Activated naive CD8-positive, alpha-beta T cell (primary cell): Measurements from ENCODE around the gene TMEM52.
"Not testable (repeated sequence)": the region's sequence is repeated elsewhere in the genome, so short reads cannot be mapped to it uniquely, and the experiment has no call there.

Experiments
- H3K27ac Mint-ChIP-seq: one replicate; pipeline ENCODE4 v1.8.0; 2021; ENCODE audit warnings: mixed read lengths
- H3K27me3 Mint-ChIP-seq: one replicate; pipeline ENCODE4 v1.8.0; 2021; ENCODE audit warnings: mixed read lengths
- H3K36me3 Mint-ChIP-seq: one replicate; pipeline ENCODE4 v1.8.0; 2021; ENCODE audit warnings: mixed read lengths
- H3K4me1 Mint-ChIP-seq: one replicate; pipeline ENCODE4 v1.8.0; 2021; ENCODE audit warnings: low read depth, mixed read lengths
- H3K4me3 Mint-ChIP-seq: one replicate; pipeline ENCODE4 v1.8.0; 2021; ENCODE audit warnings: mild to moderate bottlenecking, mixed read lengths
- H3K9me3 Mint-ChIP-seq: one replicate; pipeline ENCODE4 v1.8.0; 2021; ENCODE audit warnings: low read depth, mixed read lengths

TMEM52 gene

DNA sequence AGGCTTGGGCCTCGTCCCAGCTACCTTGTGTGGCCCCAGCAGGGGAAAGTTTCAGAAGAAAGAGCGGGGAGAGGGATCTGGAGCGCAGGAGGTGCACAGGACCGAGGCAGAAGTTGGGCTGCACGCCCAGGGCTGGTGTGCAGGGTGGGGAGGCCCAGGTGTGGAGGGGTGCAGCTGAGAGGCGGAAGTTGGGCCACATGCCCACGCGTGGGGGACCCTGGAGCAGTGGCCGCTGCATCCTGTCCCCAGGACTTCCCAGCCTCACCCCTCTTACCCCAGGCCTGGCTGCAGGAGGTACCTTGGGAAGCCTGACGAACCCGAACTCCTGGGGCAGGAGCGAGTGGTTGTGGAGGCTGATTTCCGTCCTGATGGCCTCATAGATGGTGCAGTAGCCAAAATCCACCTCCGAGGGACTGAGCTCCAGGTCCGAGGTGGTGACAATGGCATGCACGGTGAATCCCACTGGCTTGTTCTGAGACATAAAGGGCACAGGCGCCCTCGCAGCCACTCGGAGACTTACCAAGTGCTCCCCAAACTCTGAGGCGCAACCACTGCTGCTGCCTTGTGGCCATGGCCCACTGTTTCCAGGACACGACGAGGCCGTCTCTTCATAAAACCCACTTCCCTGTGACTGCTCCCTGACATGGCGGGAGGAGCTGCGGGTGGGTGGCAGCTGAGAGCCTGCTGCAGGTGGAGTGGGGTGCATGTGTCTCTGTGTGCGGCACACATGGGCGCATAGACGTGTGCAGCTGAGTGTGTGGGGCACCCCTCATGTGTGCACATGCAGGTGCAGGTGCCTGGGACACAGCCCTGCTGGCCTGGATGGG is 20.4 kb upstream of the TMEM52 start:
- peaks cover 2% of the 10 kb centered on the region for H3K27me3 Mint-ChIP-seq
- no peak overlapping the region for H3K4me3 Mint-ChIP-seq
- H3K9me3 Mint-ChIP-seq, result no peaks in the 10 kb centered on the region
- peaks cover 4% of the 10 kb centered on the region for H3K4me1 Mint-ChIP-seq
- H3K27ac Mint-ChIP-seq, result no peak overlapping the region
- no peaks in the 10 kb centered on the region for H3K36me3 Mint-ChIP-seq

DNA sequence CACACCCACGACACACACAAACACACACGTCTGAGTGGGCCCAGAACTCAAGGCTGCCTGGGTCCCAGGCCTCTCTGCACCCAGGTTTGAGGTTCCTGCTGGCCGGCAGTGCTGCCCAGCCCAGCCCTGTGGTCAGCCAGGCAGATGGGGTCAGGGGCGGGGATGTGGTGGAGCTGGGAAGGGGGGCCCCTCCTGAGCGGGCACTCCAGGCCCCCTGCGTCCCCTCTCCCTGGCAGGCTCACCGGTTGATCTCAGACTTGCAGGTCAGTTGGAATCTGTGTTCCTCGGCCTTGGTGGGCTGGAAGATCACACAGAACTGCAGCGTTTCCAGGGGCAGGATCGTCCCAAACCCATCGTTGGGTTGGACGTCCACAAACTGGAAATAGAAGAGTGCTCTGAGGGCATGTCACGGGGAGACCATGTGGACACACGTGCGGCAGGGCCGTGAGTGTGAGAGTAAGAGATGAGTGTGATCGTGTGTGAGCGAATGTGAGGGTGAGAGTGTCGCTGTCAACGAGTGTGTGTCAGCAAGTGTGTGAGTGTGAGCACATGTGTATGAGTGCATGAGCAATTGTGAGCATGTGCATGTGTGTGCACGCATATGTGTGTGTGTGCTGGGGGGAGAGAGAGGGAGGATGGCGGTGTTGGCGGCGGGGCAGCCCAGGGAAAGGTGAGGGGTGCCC is 19.7 kb upstream of the TMEM52 start:
- Mint-ChIP-seq H3K27me3 (peaks cover 2% of the 10 kb centered on the region), H3K36me3 (no peaks in the 10 kb centered on the region), H3K4me3 (no peak overlapping the region), H3K4me1 (peaks cover 2% of the 10 kb centered on the region), H3K9me3 (no peaks in the 10 kb centered on the region), H3K27ac (no peak overlapping the region)

DNA sequence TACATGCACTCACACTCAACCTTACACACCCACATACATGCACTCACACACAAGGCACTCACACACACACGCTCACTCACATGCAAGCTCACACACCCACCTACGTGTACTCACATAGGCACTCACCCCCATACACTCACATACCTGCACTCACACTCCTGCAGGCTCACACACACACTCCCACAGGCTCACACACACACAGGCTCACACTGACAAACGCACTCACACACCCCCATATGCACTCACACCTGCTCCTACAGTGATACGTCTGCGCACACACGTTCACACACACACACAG is 19.1 kb upstream of the TMEM52 start:
- H3K27ac Mint-ChIP-seq, result no peak overlapping the region
- no peaks in the 10 kb centered on the region for H3K36me3 Mint-ChIP-seq
- H3K4me3 Mint-ChIP-seq, result no peak overlapping the region
- H3K9me3 Mint-ChIP-seq, result no peaks in the 10 kb centered on the region
- peaks cover 2% of the 10 kb centered on the region for H3K4me1 Mint-ChIP-seq
- H3K27me3 Mint-ChIP-seq, result peaks cover 2% of the 10 kb centered on the region

DNA sequence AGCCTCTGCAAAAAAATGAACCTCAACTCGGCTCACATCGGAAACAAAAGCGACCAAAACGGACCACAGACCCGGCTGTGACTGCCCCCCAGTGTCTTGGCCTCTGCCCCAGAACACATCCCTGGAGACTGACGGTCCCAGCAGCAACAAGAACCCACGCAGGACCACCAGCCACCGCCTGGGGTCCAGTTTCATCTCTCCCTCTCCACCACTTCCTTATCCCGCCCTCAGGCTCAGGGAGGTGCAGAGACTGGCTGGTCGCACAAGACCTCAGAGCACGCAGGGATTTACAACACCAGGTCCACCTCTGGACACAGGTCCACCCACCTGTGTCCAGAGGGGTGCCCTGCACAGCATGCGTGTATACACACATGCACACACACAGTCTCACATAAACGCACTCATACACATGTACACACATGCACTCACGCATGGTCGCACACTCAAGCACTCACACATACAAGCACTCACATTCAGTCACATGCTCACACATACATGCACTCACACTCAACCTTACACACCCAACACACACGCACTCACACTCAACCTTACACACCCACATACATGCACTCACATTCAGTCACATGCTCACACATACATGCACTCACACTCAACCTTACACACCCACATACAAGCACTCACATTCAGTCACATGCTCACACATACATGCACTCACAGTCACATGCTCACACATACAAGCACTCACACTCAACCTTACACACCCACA is 18.6 kb upstream of the TMEM52 start:
- Mint-ChIP-seq H3K36me3 (no peaks in the 10 kb centered on the region), H3K9me3 (no peaks in the 10 kb centered on the region), H3K4me1 (peaks cover 2% of the 10 kb centered on the region), H3K27me3 (peaks cover 2% of the 10 kb centered on the region), H3K27ac (no peak overlapping the region), H3K4me3 (no peak overlapping the region)

DNA sequence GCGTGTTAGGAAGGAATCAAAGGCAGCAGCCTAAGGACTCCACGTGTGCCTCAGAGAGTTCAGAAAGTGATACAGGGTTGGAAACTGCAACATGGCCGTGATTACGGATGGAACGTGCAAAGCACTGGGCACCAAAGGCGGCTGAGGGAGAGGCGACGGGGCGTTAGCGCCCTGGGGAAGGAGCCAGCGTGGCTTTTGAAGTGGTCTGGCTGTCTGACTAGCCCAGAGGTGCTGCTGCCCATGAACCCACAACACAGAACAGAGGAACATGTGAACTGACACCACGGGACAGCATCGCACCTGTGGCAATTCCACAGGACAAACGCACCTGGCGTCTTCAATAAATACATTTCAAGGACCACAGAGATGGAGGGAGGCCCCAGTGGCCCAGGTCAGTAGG is 18.0 kb upstream of the TMEM52 start:
- H3K4me3 Mint-ChIP-seq, result no peak overlapping the region
- H3K36me3 Mint-ChIP-seq, result no peaks in the 10 kb centered on the region
- peaks cover 2% of the 10 kb centered on the region for H3K4me1 Mint-ChIP-seq
- no peaks in the 10 kb centered on the region for H3K9me3 Mint-ChIP-seq
- no peak overlapping the region for H3K27ac Mint-ChIP-seq
- H3K27me3 Mint-ChIP-seq, result peaks cover 2% of the 10 kb centered on the region

DNA sequence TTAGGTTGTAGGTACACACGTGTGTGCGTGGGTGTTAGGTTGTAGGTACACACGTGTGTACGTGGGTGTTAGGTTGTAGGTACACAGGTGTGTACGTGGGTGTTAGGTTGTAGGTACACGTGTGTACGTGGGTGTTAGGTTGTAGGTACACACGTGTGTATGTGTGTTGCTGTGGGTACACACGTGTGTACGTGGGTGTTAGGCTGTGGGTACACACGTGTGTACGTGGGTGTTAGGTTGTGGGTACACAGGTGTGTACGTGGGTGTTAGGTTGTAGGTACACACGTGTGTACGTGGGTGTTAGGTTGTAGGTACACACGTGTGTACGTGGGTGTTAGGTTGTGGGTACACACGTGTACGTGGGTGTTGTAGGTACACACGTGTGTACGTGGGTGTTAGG is 15.8 kb upstream of the TMEM52 start:
- not testable (repeated sequence) for H3K9me3 Mint-ChIP-seq, H3K36me3 Mint-ChIP-seq, H3K4me3 Mint-ChIP-seq, H3K4me1 Mint-ChIP-seq, H3K27me3 Mint-ChIP-seq, H3K27ac Mint-ChIP-seq

DNA sequence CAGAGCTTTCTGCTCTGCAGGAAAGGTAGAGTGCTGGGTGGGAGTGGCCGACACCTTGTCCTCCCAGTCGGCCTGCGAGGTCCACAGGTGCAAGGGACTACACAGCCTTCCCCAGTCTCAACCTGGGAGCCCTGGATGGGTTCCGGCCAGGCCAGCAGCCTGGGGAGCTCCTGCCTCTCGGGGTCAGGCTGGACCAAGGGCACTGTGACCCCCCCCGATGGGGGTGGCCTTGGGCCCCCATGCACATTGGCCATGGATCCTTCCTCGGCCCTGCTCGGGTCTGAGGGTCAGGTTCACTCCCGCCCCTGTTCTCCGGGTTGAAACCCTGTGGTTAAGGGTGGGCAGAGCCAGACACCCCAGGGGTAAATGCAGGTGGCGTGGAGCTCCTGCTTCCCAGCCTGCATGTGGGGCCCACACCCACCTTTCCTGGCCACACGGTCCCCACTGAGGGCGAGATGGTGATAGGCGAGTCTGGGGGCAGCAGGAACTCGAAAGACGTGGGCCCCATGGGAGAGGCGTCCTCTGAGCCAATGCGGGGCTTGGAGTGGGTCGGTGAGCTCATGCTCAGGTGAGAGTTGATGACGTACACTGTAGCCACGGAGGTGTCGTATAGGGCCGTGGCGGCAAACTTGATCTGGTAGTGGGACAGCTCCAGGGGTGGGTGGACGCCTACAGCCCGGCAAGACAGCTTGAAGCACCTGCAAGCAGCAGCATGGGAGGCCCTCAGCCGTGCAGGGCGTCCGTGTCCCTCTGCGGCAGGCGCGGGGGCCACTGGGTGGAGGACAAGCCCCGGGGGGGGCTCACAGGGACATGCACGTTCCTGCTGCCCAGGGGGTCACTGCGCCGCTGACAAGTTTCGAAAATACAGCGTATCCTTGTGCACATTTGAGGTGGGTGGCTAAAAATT is 10.8 kb upstream of the TMEM52 start:
- Mint-ChIP-seq H3K27ac (no peak overlapping the region), H3K9me3 (no peaks in the 10 kb centered on the region), H3K27me3 (no peaks in the 10 kb centered on the region), H3K4me3 (no peak overlapping the region), H3K4me1 (no peaks in the 10 kb centered on the region), H3K36me3 (no peaks in the 10 kb centered on the region)

DNA sequence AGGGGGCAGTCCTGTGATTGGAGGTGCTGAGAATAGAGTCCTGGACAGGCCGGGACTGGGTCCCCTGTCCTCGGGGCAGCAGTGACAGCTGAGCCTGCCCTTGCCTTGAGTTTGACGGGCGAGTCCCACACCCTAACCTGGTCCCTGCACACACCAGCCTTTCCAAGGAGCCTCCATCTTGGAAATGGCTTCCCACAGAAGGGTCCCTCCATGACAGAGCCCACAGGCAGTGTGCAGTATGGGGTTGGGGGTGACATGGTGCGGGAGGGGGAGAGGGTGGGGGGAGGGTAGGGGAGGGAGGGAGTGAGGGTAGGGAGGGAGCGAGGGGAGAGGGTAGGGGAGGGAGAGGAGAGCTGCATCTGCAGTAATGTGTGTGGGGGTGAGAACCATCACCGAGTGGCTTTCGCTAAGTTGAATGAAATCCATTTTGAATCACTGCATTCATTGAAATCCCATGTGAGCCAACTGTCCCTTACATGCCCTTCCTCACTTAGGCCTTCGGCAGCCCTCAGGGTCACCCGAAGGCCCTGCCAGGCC is 10.1 kb upstream of the TMEM52 start:
- H3K36me3 Mint-ChIP-seq, result no peaks in the 10 kb centered on the region
- no peaks in the 10 kb centered on the region for H3K4me1 Mint-ChIP-seq
- no peak overlapping the region for H3K4me3 Mint-ChIP-seq
- H3K27ac Mint-ChIP-seq, result no peak overlapping the region
- H3K27me3 Mint-ChIP-seq, result no peaks in the 10 kb centered on the region
- no peaks in the 10 kb centered on the region for H3K9me3 Mint-ChIP-seq

DNA sequence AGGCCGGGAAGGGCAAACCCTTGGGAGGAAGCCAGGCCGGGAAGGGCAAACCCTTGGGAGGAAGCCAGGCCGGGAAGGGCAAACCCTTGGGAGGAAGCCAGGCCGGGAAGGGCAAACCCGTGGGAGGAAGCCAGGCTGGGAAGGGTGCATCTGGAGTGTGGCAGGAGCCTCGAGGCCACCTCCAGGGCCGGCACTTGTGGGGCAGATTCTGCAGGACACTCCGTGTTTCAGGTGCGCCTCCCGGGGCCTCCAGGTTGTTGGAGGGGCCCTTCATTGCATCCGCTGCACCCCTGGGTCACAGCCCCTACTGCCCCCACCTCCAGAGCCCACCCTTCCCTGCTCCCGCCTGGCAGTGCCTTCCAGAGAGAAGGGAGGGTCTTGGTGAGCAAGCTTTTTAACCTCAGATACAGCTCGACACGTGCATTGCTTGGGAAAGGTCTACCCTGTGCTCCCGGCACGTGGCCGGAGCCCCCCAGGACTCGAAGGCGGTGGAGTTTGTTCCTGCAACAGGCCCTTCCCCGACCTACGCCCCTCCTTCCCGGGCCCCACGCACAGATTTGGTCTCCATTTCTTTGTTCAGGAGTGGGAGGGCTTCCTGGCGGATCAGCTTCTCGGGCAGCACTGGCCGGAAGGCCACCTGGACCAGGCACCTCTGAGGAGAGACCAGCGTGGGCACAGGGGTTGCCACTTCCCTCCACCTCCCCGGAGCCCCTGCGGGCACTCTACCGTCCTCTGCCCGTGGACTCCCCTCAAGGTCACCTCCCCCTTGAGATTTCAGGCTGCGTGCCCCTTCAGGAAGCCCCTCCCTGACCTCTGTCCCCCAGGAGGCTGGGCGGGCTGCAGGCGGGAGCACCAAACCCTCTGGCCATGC is 9.4 kb upstream of the TMEM52 start:
- Mint-ChIP-seq H3K27me3 (no peaks in the 10 kb centered on the region), H3K9me3 (no peaks in the 10 kb centered on the region), H3K27ac (no peak overlapping the region), H3K36me3 (no peaks in the 10 kb centered on the region), H3K4me1 (no peaks in the 10 kb centered on the region), H3K4me3 (no peak overlapping the region)

DNA sequence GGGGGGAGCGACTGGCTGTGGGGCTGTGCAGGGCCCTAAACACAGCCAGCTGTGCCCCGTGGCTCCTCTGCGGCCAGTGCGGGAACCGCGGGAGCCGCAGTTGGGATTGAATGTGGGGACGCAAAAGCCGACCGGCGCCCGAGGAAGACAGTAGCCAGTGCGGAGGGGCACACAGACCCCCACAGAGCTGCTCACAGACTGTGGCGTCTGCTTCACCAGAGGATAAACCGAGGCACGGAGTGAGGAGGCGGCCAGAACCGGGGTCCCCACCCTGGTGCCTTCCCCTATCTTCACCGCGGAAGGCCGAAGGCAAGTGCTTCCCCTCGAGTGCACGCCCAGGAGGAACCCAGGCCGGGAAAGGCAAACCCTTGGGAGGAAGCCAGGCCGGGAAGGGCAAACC is 8.7 kb upstream of the TMEM52 start:
- Mint-ChIP-seq H3K36me3 (no peaks in the 10 kb centered on the region), H3K4me3 (no peak overlapping the region), H3K4me1 (no peaks in the 10 kb centered on the region), H3K27ac (no peak overlapping the region), H3K9me3 (no peaks in the 10 kb centered on the region), H3K27me3 (no peaks in the 10 kb centered on the region)

DNA sequence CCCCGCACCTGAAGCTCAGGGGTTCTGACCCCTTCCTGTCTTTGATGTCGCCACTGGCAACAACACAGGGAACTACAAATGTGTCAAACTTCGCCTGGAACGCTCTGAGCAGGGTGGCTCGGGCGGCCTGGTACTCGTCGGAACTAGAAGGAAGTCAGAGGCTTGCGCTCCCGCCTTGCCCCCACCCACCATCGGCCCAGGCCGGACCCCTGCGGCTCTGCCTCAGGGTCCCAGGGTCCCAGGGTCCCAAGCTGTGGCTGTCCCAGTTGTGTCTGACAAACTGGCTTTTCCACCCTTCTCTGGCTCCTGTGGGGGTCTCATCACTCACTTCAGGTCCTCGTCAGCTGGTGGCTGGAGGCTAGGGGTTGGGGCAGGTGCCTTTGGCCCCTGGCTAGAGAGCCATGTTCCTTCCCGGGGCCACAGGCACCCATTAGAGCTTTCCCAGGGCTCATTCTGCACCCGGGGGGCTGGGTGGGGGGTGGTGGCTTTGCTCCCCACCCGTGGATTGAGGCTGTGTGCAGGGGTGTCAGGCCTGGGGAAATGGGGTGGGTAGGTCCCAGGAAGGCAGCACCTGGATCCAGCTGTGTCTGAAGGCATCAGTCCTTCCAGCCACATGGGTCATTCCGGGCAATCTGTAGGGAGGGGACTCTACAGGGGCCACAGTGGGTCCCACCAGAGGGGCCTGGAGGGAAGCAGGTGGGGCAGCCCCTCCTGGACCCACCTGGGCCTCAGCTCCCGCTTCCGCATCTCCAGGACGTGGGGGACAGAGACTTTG is 8.0 kb upstream of the TMEM52 start:
- no peak overlapping the region for H3K27ac Mint-ChIP-seq
- no peaks in the 10 kb centered on the region for H3K36me3 Mint-ChIP-seq
- H3K27me3 Mint-ChIP-seq, result no peaks in the 10 kb centered on the region
- no peaks in the 10 kb centered on the region for H3K4me1 Mint-ChIP-seq
- no peak overlapping the region for H3K4me3 Mint-ChIP-seq
- H3K9me3 Mint-ChIP-seq, result no peaks in the 10 kb centered on the region

DNA sequence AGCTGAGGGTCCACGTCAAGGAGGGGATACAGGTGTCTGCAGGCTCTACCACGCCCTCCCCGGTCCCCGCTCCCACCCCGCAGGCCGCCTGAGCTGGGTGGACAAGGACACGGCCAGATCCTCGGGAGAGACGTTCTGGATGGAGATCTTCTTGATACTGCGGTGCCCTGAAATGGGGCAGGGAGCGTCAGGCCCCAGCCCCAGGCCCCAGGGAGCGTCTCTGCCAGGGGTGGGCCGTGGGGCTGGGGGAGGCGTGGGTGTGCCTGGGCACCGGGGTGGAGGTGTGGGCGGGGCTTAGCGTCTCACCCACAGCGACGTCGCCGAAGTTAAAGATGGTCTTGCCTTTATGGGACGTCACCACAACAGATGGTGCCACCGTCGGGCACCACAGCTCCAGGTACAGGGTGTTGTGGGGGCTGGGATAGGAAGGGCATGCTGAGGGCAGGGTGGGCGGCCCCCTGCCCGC is 7.3 kb upstream of the TMEM52 start:
- H3K27me3 Mint-ChIP-seq, result no peaks in the 10 kb centered on the region
- no peaks in the 10 kb centered on the region for H3K36me3 Mint-ChIP-seq
- H3K27ac Mint-ChIP-seq, result no peak overlapping the region
- no peaks in the 10 kb centered on the region for H3K9me3 Mint-ChIP-seq
- H3K4me1 Mint-ChIP-seq, result no peaks in the 10 kb centered on the region
- H3K4me3 Mint-ChIP-seq, result no peak overlapping the region
